PC-9 (cell line): ENCODE results near the gene UBASH3A.

Experiments used
- CTCF ChIP-seq: fragments of 200-600 bp; sonication (generic); conservative IDR thresholded peaks from 2 replicates; pipeline ENCODE4 v1.6.1; 2017; ENCODE audit warnings: mixed run types, antibody characterized with exemption, mild to moderate bottlenecking, moderate library complexity
- EZH2 ChIP-seq: fragments of 200-600 bp; sonication (generic); IDR thresholded peaks from 2 replicates; pipeline ENCODE4 v1.8.0; 2017; ENCODE audit warnings: antibody characterized with exemption, low read depth

- TF ChIP-seq CTCF (no peak), EZH2 (no peak)
Observed at GRCh38 chr21:42493109-42494060, 89.7 kb downstream of the UBASH3A start.
